Stimulated activated naive CD8-positive, alpha-beta T cell treated with anti-CD3 and anti-CD28 coated beads, Interleukin-15, Interleukin-2, amounts not matched to agents 100 U/mL and 50 U/mL, for 24 hours (primary cell): Measurements from ENCODE around the gene GPR35.

Experiments
- ATAC-seq: fragments of 150-1000 bp; cut with Tn5 transposase; one replicate; pipeline ENCODE4 v1.10.0; 2021
- DNase-seq: peaks from one replicate; pipeline ENCODE4 v3.0.0; 2021

GPR35 gene

GRCh38 chr2:240589375-240589774 is 35.9 kb upstream of the GPR35 start:
- ATAC-seq: no peak
- no peak for DNase-seq

GRCh38 chr2:240589850-240590525 is 35.3 kb upstream of the GPR35 start:
- no peak for ATAC-seq
- no peak for DNase-seq

GRCh38 chr2:240590681-240591111 is 34.6 kb upstream of the GPR35 start:
- DNase-seq (no peak), ATAC-seq (no peak)

- DNase-seq: no peak
- no peak for ATAC-seq
Observed at GRCh38 chr2:240591226-240591625, 34.1 kb upstream of the GPR35 start.

GRCh38 chr2:240591784-240592183 is 33.5 kb upstream of the GPR35 start:
- DNase-seq: no peak
- no peak for ATAC-seq

GRCh38 chr2:240593026-240593702 is 32.1 kb upstream of the GPR35 start:
- DNase-seq (no peak), ATAC-seq (no peak)

GRCh38 chr2:240593703-240594451 is 31.4 kb upstream of the GPR35 start:
- ATAC-seq (no peak), DNase-seq (no peak)

GRCh38 chr2:240594511-240595380 is 30.5 kb upstream of the GPR35 start:
- no peak for ATAC-seq
- no peak for DNase-seq

- ATAC-seq (no peak), DNase-seq (peak; percentile 51)
Observed at GRCh38 chr2:240595381-240596079, 29.8 kb upstream of the GPR35 start.

- ATAC-seq (no peak), DNase-seq (no peak)
Observed at GRCh38 chr2:240596080-240596460, 29.2 kb upstream of the GPR35 start.

- ATAC-seq (no peak), DNase-seq (no peak)
Observed at GRCh38 chr2:240596491-240596931, 28.8 kb upstream of the GPR35 start.

- ATAC-seq (no peak), DNase-seq (no peak)
Observed at GRCh38 chr2:240597054-240597418, 28.2 kb upstream of the GPR35 start.

- no peak for ATAC-seq
- DNase-seq: no peak
Observed at GRCh38 chr2:240597419-240598181, 27.7 kb upstream of the GPR35 start.

- DNase-seq (no peak), ATAC-seq (no peak)
Observed at GRCh38 chr2:240598311-240598911, 26.9 kb upstream of the GPR35 start.

- DNase-seq: no peak
Observed at GRCh38 chr2:240599141-240599583, 26.1 kb upstream of the GPR35 start.

GRCh38 chr2:240600451-240600961 is 24.8 kb upstream of the GPR35 start:
- no peak for DNase-seq

More at GRCh38 chr2:240599141-240599583, 26.1 kb upstream of the GPR35 start:
- no peak for ATAC-seq

GRCh38 chr2:240601061-240601830 is 24.0 kb upstream of the GPR35 start:
- ATAC-seq (no peak), DNase-seq (no peak)

More at GRCh38 chr2:240600451-240600961, 24.8 kb upstream of the GPR35 start:
- ATAC-seq: no peak

- no peak for ATAC-seq
- DNase-seq: no peak
Observed at GRCh38 chr2:240601831-240602160, 23.5 kb upstream of the GPR35 start.
